GM12878 (cell line): ENCODE results near the gene CGB2. TPM values are rescaled to one million over a fixed set of nuclear protein-coding genes. Genes with fewer than 3 reads are reported as not detected.
A peak's percentile ranks its signal among the peaks of the same experiment; 100 is the strongest.

Source experiments
- ATAC-seq: fragments of 200-7000 bp; cut with Tn5 transposase; 3 replicates; pipeline ENCODE4 v1.9.1; 2020; ENCODE audit warnings: mild to moderate bottlenecking, moderate library complexity
- BruUV-seq: library from RNA; stranded (reverse); fragments of 400-500 nt; replicated peaks from 2 replicates; lab custom pipeline; 2021; lab: Mats Ljungman, UMichigan
- CTCF ChIA-PET: fragments of 300-600 bp; sonication (Branson Sonifier 250); formaldehyde crosslinking; extraction: SDS; loops from one replicate; lab custom pipeline; 2021; ENCODE audit warnings: inconsistent platforms; lab: Yijun Ruan, JAX
- POLR2A ChIA-PET: fragments of 350-600 bp; formaldehyde crosslinking; extraction: SDS; loops from one replicate; lab custom pipeline; 2021; ENCODE audit warnings: inconsistent platforms; lab: Charles Lee
- RAD21 ChIA-PET: fragments of 300-600 bp; sonication (Branson Sonifier 250); formaldehyde crosslinking; loops from one replicate; lab custom pipeline; 2023; ENCODE audit warnings: antibody characterized with exemption; ENCODE audit not compliant: unreplicated experiment; lab: Charles Lee
- SMC1A ChIA-PET: fragments of 300-600 bp; sonication (Branson Sonifier 250); formaldehyde crosslinking; loops from one replicate; lab custom pipeline; 2023; ENCODE audit not compliant: unreplicated experiment, uncharacterized antibody; lab: Charles Lee
- DNase-seq: peaks from one replicate; pipeline ENCODE4 v3.0.0-alpha.2; 2011; ENCODE audit warnings: low read depth, low spot score
- FAIRE-seq: peaks from 3 replicates; lab custom pipeline; 2011; peaks lifted over from hg19 to GRCh38; lab: Jason Lieb, UNC
- H2AFZ ChIP-seq: 2 replicates; pipeline ENCODE4 v1.6.0; 2011; ENCODE audit warnings: low read depth, low read length, control low read depth; ENCODE audit not compliant: control insufficient read depth
- H3K27ac ChIP-seq: 2 replicates; pipeline ENCODE4 v1.5.1; 2011; ENCODE audit warnings: control low read depth; ENCODE audit not compliant: control insufficient read depth, insufficient read depth
- H3K27me3 ChIP-seq, 2 experiments: replicated peaks in 1 of 2; 2 replicates each; pipeline versions ENCODE4 v1.6.0 to v1.6.1; 2011; ENCODE audit warnings: low read length in 1 of 2; ENCODE audit not compliant: control insufficient read depth in 2 of 2, insufficient read depth in 2 of 2
- H3K36me3 ChIP-seq, 2 experiments: 2 replicates each; pipeline ENCODE4 v1.5.1; 2011; ENCODE audit warnings: low read length in 1 of 2; ENCODE audit not compliant: control insufficient read depth in 2 of 2, insufficient read depth in 2 of 2
- H3K4me1 ChIP-seq: 2 replicates; pipeline ENCODE4 v1.6.1; 2011; ENCODE audit warnings: mild to moderate bottlenecking, low read length, moderate library complexity, mixed read lengths; ENCODE audit not compliant: control insufficient read depth, insufficient read depth
- H3K4me2 ChIP-seq: 2 replicates; pipeline ENCODE4 v1.6.0; 2011; ENCODE audit warnings: control low read depth; ENCODE audit not compliant: control insufficient read depth, insufficient read depth
- H3K4me3 ChIP-seq: fragments of 200-600 bp; sonication (generic); 2 replicates; pipeline ENCODE4 v1.5.1; 2016
- H3K79me2 ChIP-seq: 2 replicates; pipeline ENCODE4 v1.6.0; 2011; ENCODE audit warnings: low read length; ENCODE audit not compliant: control insufficient read depth, insufficient read depth
- H3K9ac ChIP-seq: 2 replicates; pipeline ENCODE4 v1.8.0; 2011; ENCODE audit warnings: low read length, control low read depth, mixed read lengths; ENCODE audit not compliant: control insufficient read depth, insufficient read depth
- H3K9me3 ChIP-seq: replicated peaks from 3 replicates; pipeline ENCODE4 v1.5.1; 2011; ENCODE audit warnings: mild to moderate bottlenecking, low read length; ENCODE audit not compliant: control insufficient read depth, insufficient read depth
- H4K20me1 ChIP-seq: 2 replicates; pipeline ENCODE4 v1.6.0; 2011; ENCODE audit not compliant: control insufficient read depth, insufficient read depth
- CBFB ChIP-seq: IDR thresholded peaks from 2 replicates; pipeline ENCODE4 v1.6.1; 2016; ENCODE audit warnings: antibody characterized with exemption, low read depth
- CBX3 ChIP-seq: fragments of 200-600 bp; sonication (generic); IDR thresholded peaks from 2 replicates; pipeline ENCODE4 v1.6.1; 2016; ENCODE audit warnings: low read depth, borderline replicate concordance
- FOXM1 ChIP-seq: IDR thresholded peaks from 2 replicates; pipeline ENCODE4 v1.6.1; 2012; ENCODE audit warnings: low read depth, mild to moderate bottlenecking, inconsistent platforms, low read length, moderate library complexity
- GATAD2B ChIP-seq: fragments of 450-650 bp; conservative IDR thresholded peaks from 2 replicates; pipeline ENCODE4 v1.6.1; 2017; ENCODE audit warnings: low read depth, mild to moderate bottlenecking, moderate library complexity
- HCFC1 ChIP-seq: fragments of 150-350 bp; IDR thresholded peaks from 2 replicates; pipeline ENCODE4 v1.6.1; 2014; ENCODE audit warnings: low read length
- IKZF2 ChIP-seq, 2 experiments: fragments of 450-650 bp; IDR thresholded peaks; 2 replicates each; pipeline ENCODE4 v1.6.1; 2017; ENCODE audit warnings: mild to moderate bottlenecking in 2 of 2, moderate library complexity in 2 of 2
- IRF4 ChIP-seq: IDR thresholded peaks from 2 replicates; pipeline ENCODE4 v1.6.1; 2011; ENCODE audit warnings: low read depth, low read length
- JUND ChIP-seq: IDR thresholded peaks from 2 replicates; pipeline ENCODE4 v1.6.1; 2012; ENCODE audit warnings: low read depth, mild to moderate bottlenecking, low read length, improper control_type of control experiment, moderate library complexity
- NBN ChIP-seq: fragments of 450-650 bp; IDR thresholded peaks from 2 replicates; pipeline ENCODE4 v1.6.1; 2016
- NFIC ChIP-seq: IDR thresholded peaks from 2 replicates; pipeline ENCODE4 v1.6.1; 2012; ENCODE audit warnings: low read depth, mild to moderate bottlenecking, inconsistent platforms, low read length, moderate library complexity
- NFXL1 ChIP-seq: fragments of 450-650 bp; IDR thresholded peaks from 2 replicates; pipeline ENCODE4 v1.6.1; 2017; ENCODE audit warnings: antibody characterized with exemption, mild to moderate bottlenecking, borderline replicate concordance
- NKRF ChIP-seq: fragments of 450-650 bp; conservative IDR thresholded peaks from 2 replicates; pipeline ENCODE4 v1.6.1; 2017; ENCODE audit warnings: mild to moderate bottlenecking, moderate library complexity
- POLR2A ChIP-seq: IDR thresholded peaks from 2 replicates; pipeline ENCODE4 v1.6.1; 2011; ENCODE audit warnings: low read depth, mild to moderate bottlenecking, low read length
- POLR2AphosphoS5 ChIP-seq: IDR thresholded peaks from 2 replicates; pipeline ENCODE4 v1.6.1; 2011; ENCODE audit warnings: mild to moderate bottlenecking, low read length, inconsistent platforms
- SIX5 ChIP-seq: IDR thresholded peaks from 2 replicates; pipeline ENCODE4 v1.6.1; 2011; ENCODE audit warnings: mild to moderate bottlenecking, low read depth, low read length, moderate library complexity; ENCODE audit not compliant: severe bottlenecking
- SPI1 ChIP-seq: IDR thresholded peaks from 2 replicates; pipeline ENCODE4 v1.6.1; 2011; ENCODE audit warnings: low read depth, mild to moderate bottlenecking, low read length, moderate library complexity, borderline replicate concordance; ENCODE audit not compliant: insufficient read depth
- STAT3 ChIP-seq: IDR thresholded peaks from 2 replicates; pipeline ENCODE4 v1.6.1; 2011; ENCODE audit warnings: low read depth, low read length, improper control_type of control experiment
- SUZ12 ChIP-seq: fragments of 200-600 bp; sonication (generic); IDR thresholded peaks from one replicate; pipeline ENCODE4 v1.6.1; 2018; ENCODE audit warnings: antibody characterized with exemption, mild to moderate bottlenecking; ENCODE audit not compliant: unreplicated experiment
- TCF7 ChIP-seq: IDR thresholded peaks from 2 replicates; pipeline ENCODE4 v1.6.1; 2014; ENCODE audit warnings: antibody characterized with exemption, borderline replicate concordance
- WGBS: methylation state at CpG from one replicate; pipeline ENCODE4 v1.1.6; 2016; ENCODE audit warnings: low lambda C conversion rate; ENCODE audit not compliant: insufficient replicate concordance, insufficient coverage; ENCODE audit errors: missing lambda C conversion rate; 5-methylcytosine and 5-hydroxymethylcytosine counted together
- in situ Hi-C: fragments of 300-500 bp; cut with MboI; formaldehyde crosslinking; loops from 9 replicates; pipeline ENCODE4 v1.14.3; 2018; ENCODE audit warnings: mixed read lengths
- intact Hi-C: fragments of 100-400 bp; cut with micrococcal nuclease; formaldehyde crosslinking; loops from one replicate; pipeline ENCODE4 v1.14.2; 2022; ENCODE audit not compliant: unreplicated experiment
- polyA plus RNA-seq, 11 experiments: library from polyadenylated mRNA; depleted of rRNA in 4 of 11; unstranded in 6 of 11; stranded (reverse) in 5 of 11; fragments of >200 nt; fragmentation: Nextera tagmentation in 4 of 11; fragmentation: Illumina TruSeq in 1 of 11; extraction: Ambion mirVana in 4 of 11; extraction: Trizol in 1 of 11; gene quantifications; 1 replicate in 1 of 11; 2 replicates in 10 of 11; pipeline versions ENCODE4 v1.2.1 to v1.2.3, GENCODE V29; 2011 to 2016; ENCODE audit warnings: inconsistent platforms in 2 of 11, missing spikeins in 2 of 11, low read depth in 1 of 11
- total RNA-seq, 4 experiments: library from RNA; depleted of rRNA in 3 of 4; stranded (reverse); fragments of >200 nt in 3 of 4; fragmentation: Illumina TruSeq in 1 of 4; extraction: Trizol in 1 of 4; gene quantifications; 2 replicates each; pipeline versions ENCODE4 v1.2.1 to v1.2.3, GENCODE V29; 2013 to 2021
- TF ChIP-seq, protein P1 (sequence below): fragments of 450-650 bp; IDR thresholded peaks from 2 replicates; pipeline ENCODE4 v1.6.1; 2017; ENCODE audit warnings: mild to moderate bottlenecking, moderate library complexity

The CGB2 gene
- total and polyA plus RNA-seq, 10 of the 15 experiments (the other 5 are each of a cell fraction or from before 2014, with no cell fraction given), result 0.20 to 0.37 TPM; not detected in 8

DNA sequence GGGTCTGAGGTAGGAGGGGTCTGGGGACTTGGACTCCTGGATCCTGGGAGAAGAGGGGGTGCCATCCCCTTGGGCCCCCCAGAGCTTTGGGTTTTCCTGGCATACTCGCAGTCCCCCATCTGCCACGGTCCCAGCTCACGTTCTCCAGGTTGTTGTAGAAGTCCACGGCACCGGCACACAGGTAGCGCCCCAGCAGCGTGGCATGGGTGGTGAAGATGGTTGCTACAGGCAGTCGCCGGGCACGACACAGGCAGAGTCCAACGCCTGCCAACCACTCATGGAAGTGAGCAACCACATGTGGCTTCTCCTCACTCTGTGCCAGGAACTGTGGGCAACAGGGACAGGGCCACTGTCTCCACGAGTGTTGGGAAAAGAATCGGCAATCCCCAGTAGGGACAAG is 46.0 kb upstream of the CGB2 start (continued):
- TF ChIP-seq, protein P1, sequence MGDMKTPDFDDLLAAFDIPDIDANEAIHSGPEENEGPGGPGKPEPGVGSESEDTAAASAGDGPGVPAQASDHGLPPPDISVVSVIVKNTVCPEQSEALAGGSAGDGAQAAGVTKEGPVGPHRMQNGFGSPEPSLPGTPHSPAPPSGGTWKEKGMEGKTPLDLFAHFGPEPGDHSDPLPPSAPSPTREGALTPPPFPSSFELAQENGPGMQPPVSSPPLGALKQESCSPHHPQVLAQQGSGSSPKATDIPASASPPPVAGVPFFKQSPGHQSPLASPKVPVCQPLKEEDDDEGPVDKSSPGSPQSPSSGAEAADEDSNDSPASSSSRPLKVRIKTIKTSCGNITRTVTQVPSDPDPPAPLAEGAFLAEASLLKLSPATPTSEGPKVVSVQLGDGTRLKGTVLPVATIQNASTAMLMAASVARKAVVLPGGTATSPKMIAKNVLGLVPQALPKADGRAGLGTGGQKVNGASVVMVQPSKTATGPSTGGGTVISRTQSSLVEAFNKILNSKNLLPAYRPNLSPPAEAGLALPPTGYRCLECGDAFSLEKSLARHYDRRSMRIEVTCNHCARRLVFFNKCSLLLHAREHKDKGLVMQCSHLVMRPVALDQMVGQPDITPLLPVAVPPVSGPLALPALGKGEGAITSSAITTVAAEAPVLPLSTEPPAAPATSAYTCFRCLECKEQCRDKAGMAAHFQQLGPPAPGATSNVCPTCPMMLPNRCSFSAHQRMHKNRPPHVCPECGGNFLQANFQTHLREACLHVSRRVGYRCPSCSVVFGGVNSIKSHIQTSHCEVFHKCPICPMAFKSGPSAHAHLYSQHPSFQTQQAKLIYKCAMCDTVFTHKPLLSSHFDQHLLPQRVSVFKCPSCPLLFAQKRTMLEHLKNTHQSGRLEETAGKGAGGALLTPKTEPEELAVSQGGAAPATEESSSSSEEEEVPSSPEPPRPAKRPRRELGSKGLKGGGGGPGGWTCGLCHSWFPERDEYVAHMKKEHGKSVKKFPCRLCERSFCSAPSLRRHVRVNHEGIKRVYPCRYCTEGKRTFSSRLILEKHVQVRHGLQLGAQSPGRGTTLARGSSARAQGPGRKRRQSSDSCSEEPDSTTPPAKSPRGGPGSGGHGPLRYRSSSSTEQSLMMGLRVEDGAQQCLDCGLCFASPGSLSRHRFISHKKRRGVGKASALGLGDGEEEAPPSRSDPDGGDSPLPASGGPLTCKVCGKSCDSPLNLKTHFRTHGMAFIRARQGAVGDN, result no peak
- TF ChIP-seq SUZ12, result no peak
- no peak for TF ChIP-seq CBFB

DNA sequence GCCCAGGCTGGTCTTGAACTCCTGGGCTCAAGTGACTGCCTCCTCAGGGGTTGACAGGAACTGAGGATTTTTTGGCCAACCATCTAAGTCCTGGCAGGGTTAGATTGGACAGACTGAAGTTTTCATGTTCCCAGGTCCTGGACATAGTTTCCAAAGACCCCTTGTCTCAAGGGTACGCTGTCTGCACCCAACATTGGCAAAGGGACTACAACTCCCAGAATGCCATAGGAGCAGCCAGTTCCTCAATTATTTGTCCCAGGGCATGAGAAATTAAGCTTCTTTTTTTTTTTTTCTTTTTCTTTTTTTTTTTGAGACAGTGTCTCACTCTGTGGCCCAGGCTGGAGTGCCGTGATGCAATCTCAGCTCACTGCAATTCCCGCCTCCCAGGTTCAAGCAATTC is 45.5 kb upstream of the CGB2 start:
- intact Hi-C loops (no loop called here), in situ Hi-C loops (no loop called here)
- H3K9ac ChIP-seq, result no peak overlapping the region
- no peak overlapping the region for H3K4me2 ChIP-seq
- H3K79me2 ChIP-seq, result peaks cover 10% of the 10 kb centered on the region
- H3K27me3 ChIP-seq, result no peaks in the 10 kb centered on the region
- CTCF ChIA-PET, result interaction anchor here (1.1 to 2.1 kb wide), 2 partner anchors 12 to 14 kb away, joined by 3 to 11 read pairs; no protein-coding TSS in a partner anchor
- SMC1A ChIA-PET, result no interaction called here
- ATAC-seq (no peak), FAIRE-seq (no peak), DNase-seq (no peak)
- H3K4me1 ChIP-seq, result peaks cover 3% of the 10 kb centered on the region
- RAD21 ChIA-PET, result no interaction called here
- no TSS peak for BruUV-seq
- H3K36me3 ChIP-seq, result peaks cover 4 to 27% of the 10 kb centered on the region in 2 experiments; a peak in 3 of 4 replicates
- H4K20me1 ChIP-seq, result no peaks in the 10 kb centered on the region
- POLR2A ChIA-PET, result interaction anchor here (0.6 kb wide), 1 partner anchor 12 kb away, joined by 4 read pairs; no protein-coding TSS in a partner anchor
- 93% methylated on average over 2 of the region's 3 CpGs for WGBS
- H3K27ac ChIP-seq, result no peak overlapping the region
- H3K4me3 ChIP-seq, result no peak overlapping the region
- no peak overlapping the region for H2AFZ ChIP-seq
- H3K9me3 ChIP-seq, result no peaks in the 10 kb centered on the region
- no peak for TF ChIP-seq NKRF
- no peak for TF ChIP-seq JUND
- peak; percentile 43 for TF ChIP-seq SIX5
- TF ChIP-seq STAT3, result no peak
- TF ChIP-seq IRF4, result no peak
- TF ChIP-seq GATAD2B, result no peak
- TF ChIP-seq IKZF2 (IDR thresholded peaks at IDR 0.05), result no peak
- TF ChIP-seq CBX3, result no peak
- TF ChIP-seq FOXM1, result no peak
- TF ChIP-seq NFXL1, result no peak
- no peak for TF ChIP-seq NBN
- no peak for TF ChIP-seq NFIC
- peak; percentile 55; the same call in 1 of the 2 replicates for TF ChIP-seq SPI1
- peak; percentile 51; the same call in 1 of the 2 replicates for TF ChIP-seq HCFC1
- no peak for TF ChIP-seq POLR2AphosphoS5
- TF ChIP-seq TCF7, result no peak
- TF ChIP-seq POLR2A, result no peak
